Measurements from ENCODE around the gene CD2AP. TPM values are rescaled to one million over a fixed set of nuclear protein-coding genes. Genes with fewer than 3 reads are reported as not detected.
"Not testable (repeated sequence)": the region's sequence is repeated elsewhere in the genome, so short reads cannot be mapped to it uniquely, and the experiment has no call there.

CD2AP gene
- total RNA-seq, 1 experiment from 2014 or later, result 34.0 TPM

DNA sequence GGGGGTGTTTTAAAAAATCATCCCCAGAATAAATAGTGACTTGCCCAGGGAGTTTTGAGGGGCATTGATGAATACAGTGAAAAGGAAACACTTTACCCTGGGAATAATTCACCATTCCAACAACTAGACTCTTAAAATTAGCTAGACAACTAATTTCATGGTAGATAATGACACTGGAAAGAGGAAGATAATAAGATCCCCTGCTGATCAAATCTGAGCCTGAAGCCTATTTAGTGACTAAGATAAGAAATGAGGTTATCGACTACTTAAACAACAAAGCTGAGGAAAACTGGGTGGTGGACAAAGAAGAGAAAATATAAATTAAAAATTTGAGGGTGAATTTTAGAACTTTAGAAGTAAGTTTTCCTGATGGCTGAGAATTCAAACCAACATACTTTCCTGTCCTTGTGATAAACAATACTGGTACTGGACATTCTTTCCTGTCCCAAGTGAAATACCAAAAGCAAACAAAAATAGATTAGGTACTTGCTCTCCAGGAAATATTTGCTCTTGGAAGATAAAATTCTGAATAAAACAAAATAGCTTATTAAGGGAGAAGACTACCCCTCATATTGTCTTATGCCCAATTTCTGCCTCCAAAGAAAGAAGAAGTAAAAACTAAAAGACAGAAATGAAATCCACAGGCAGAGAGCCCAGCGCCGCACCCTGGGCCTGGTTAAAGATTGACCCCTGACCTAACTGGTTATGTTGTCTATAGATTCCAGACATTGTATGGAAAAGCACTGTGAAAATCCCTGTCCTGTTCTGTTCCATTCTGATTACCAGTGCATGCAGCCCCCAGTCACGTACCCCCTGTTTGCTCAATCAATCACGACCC is 156.8 kb downstream of the CD2AP start:
- Histone ChIP-seq H3K4me3 (ENCODE audit: insufficient read depth, low read depth, low read length) (no peak overlapping the region), H3K36me3 (replicated peaks; ENCODE audit: control insufficient read depth, insufficient read depth, low read length) (no peaks in the 10 kb centered on the region), H3K27me3 (ENCODE audit: control insufficient read depth, insufficient read depth, low read length) (no peaks in the 10 kb centered on the region; the same call in 1 of the 2 replicates)
- no peak for DNase-seq

DNA sequence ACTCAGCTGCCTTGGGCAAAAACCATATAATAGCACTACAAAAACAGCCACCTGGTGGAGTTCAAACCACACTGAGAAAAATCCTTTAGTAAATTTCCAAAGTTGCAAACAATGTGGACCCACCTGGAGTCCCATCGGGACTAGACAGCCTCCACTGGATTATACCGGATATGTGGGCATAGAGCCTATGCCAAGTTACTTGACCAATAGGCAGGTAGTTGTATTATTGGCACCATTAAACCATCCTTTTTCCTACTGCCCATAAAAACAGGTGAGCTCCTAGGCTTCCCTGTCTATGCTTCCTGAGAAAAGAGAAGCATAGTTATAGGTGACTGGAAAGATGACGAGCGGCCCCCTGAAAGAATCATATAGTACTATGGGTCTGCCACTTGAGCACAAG is 169.1 kb downstream of the CD2AP start:
- Histone ChIP-seq H3K4me3 (ENCODE audit: insufficient read depth, low read depth, low read length) (no peak overlapping the region), H3K36me3 (replicated peaks; ENCODE audit: control insufficient read depth, insufficient read depth, low read length) (no peaks in the 10 kb centered on the region), H3K27me3 (ENCODE audit: control insufficient read depth, insufficient read depth, low read length) (no peaks in the 10 kb centered on the region)
- no peak for DNase-seq

DNA sequence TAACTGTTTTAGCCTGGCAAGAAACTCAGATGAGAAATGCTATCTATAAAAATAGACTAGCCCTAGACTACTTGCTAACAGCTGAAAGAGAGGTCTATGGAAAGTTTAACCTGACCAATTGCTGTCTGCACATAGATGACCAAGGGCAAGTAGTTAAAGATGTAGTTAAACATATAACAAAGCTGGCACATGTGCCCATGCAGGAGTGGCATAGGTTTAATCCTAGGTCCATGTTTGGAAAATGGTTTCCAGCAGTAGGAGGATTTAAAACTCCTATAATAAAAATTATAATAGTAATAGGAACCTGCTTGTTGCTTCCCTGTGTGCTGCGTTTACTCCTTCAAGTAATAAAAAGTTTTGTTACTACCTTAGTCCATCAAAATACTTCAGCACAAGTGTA is 169.6 kb downstream of the CD2AP start:
- no peaks in the 10 kb centered on the region for H3K27me3 ChIP-seq (ENCODE audit: control insufficient read depth, insufficient read depth, low read length)
- H3K36me3 ChIP-seq (replicated peaks; ENCODE audit: control insufficient read depth, insufficient read depth, low read length), result no peaks in the 10 kb centered on the region
- H3K4me3 ChIP-seq (ENCODE audit: insufficient read depth, low read depth, low read length), result no peak overlapping the region
- DNase-seq, result no peak

DNA sequence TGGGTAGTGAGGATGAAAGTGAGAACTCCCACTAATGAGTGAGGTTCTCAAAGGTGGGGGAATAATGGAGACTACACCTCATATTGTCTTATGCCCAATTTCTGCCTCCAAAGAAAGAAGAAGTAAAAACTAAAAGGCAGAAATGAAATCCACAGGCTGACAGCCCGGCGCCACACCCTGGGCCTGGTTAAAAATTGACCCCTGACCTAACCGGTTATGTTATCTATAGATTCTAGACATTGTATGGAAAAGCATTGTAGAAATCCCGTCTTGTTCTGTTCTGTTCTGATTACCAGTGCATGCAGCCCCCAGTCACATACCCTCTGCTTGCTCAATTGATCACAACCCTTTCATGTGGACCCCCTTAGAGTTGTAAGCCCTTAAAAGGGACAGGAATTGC is 170.0 kb downstream of the CD2AP start:
- H3K36me3 ChIP-seq (replicated peaks; ENCODE audit: control insufficient read depth, insufficient read depth, low read length); H3K4me3 ChIP-seq (ENCODE audit: insufficient read depth, low read depth, low read length); H3K27me3 ChIP-seq (ENCODE audit: control insufficient read depth, insufficient read depth, low read length); DNase-seq: not testable (repeated sequence)

DNA sequence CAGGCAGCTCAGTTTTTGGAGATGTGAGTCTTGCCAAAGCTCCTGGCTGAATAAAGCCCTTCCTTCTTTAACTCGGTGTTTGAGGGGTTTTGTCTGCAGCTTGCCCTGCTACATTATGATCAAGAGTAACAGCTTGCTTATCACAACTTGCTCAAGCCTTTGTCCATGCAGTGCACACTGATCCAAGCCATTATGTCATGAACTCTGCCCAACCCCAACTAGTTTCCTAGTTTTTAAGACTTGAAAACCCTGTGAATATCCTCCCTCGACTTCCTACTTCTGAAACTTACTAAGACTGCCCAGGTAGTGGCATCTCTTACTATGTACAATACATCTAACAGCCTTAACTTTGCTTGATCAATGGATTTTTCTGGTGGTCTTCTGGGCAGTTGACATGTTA is 170.4 kb downstream of the CD2AP start:
- Histone ChIP-seq H3K36me3 (replicated peaks; ENCODE audit: control insufficient read depth, insufficient read depth, low read length) (no peaks in the 10 kb centered on the region), H3K27me3 (ENCODE audit: control insufficient read depth, insufficient read depth, low read length) (no peaks in the 10 kb centered on the region), H3K4me3 (ENCODE audit: insufficient read depth, low read depth, low read length) (no peak overlapping the region)
- no peak for DNase-seq

DNA sequence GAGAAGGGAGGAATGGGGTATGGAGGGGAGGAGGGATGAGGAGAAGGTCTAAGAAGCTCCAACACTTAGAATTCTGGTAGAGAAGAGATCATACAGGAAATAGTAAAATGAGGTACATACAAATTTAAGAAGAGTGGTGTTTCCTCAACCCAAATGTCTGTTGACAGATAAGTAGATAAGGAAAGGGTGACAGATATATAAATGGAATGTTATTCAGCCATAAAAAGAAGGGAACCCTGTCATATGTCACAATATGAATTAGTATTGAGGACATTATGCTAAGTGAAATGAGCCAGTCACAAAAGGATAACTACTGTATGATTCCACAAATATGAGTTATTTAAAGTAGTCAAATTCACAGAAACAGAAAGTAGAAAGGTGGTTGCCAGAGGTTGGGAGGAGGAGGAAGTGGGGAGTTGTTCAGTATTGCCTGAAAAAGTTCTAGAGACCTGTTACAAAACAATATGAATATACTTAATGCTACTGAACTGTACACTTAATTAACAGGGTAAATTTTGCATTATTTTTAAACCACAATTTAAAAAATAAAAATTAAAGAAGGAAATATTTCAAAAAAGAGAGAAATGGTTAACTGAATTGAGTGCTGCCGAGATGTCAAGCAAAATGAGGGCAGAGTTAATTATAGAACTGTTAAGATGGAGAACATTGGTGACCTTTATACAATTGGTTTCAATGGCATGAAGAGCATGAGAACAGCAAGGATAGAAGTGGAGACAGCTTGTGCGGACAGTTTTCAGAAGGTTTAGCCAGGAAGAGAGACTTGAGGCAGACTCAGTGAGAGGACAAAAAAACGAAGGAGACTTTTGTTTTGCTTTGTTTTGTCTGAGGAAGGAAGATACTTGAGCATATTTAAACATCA is 173.2 kb downstream of the CD2AP start:
- H3K27me3 ChIP-seq (ENCODE audit: control insufficient read depth, insufficient read depth, low read length), result no peaks in the 10 kb centered on the region
- DNase-seq, result no peak
- no peaks in the 10 kb centered on the region for H3K36me3 ChIP-seq (replicated peaks; ENCODE audit: control insufficient read depth, insufficient read depth, low read length)
- no peak overlapping the region for H3K4me3 ChIP-seq (ENCODE audit: insufficient read depth, low read depth, low read length)

DNA sequence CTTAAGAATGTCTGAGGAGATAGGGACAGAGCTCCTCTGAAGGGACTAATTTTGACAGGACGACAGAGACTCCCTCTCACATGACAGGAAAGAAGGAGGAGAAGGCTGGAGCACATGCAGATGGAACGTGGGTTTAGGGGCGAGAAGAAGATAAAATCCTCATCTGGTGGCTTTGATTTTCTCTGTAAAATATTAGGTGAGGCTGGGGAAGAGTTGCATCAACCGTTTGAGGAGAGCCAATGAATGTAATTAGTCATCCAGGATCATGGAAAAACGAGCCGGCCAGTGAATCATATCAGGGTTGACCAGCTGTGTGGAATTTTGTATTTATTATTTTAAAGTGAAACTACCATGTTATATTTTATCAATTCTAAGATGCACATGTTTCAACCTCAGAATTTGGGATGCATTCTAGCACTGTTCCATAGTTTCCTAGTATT is 173.9 kb downstream of the CD2AP start:
- Histone ChIP-seq H3K27me3 (ENCODE audit: control insufficient read depth, insufficient read depth, low read length) (no peaks in the 10 kb centered on the region), H3K4me3 (ENCODE audit: insufficient read depth, low read depth, low read length) (no peak overlapping the region), H3K36me3 (replicated peaks; ENCODE audit: control insufficient read depth, insufficient read depth, low read length) (no peaks in the 10 kb centered on the region)
- no peak for DNase-seq

DNA sequence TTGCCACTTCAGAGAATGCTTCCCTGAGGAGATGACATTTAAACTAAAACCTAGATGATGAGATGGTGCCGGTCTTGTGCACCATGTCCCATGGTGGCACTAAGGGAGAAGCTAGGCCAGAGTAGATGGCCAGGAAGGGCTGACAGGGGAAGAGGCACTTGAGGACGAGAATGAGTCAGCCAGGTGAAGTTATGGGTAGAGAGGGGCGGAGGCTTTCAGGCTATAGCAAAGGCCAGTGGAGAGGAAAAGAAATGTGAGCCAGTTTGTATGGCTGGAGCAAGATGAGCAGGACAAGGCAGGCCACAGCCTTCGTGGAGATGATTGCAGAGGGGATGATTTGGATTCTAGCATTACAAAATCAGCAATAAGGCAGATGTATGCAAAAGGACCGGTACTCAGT is 176.1 kb downstream of the CD2AP start:
- no peaks in the 10 kb centered on the region for H3K27me3 ChIP-seq (ENCODE audit: control insufficient read depth, insufficient read depth, low read length)
- H3K36me3 ChIP-seq (replicated peaks; ENCODE audit: control insufficient read depth, insufficient read depth, low read length), result no peaks in the 10 kb centered on the region
- DNase-seq, result no peak
- no peak overlapping the region for H3K4me3 ChIP-seq (ENCODE audit: insufficient read depth, low read depth, low read length)

DNA sequence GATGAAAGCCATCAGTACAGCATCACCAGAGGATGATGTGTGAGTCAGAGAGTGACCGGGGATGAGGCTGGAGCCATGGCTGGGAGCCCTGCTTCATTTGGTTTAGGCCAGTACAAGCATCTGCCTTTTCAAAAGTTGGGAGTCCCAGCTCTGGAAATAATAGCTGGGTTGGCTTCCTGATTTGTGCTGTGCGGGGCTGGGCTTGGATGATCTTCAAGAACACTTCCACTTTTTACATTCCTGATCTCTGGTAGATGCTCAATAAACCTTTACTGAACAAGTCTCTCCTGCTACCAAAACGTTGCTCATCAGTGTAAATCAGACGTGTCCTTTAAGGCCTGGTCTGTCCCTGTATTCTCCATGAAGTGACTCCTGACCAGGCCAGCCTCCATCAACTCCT is 176.7 kb downstream of the CD2AP start:
- no peak for DNase-seq
- H3K27me3 ChIP-seq (ENCODE audit: control insufficient read depth, insufficient read depth, low read length), result no peaks in the 10 kb centered on the region
- H3K4me3 ChIP-seq (ENCODE audit: insufficient read depth, low read depth, low read length), result no peak overlapping the region
- no peaks in the 10 kb centered on the region for H3K36me3 ChIP-seq (replicated peaks; ENCODE audit: control insufficient read depth, insufficient read depth, low read length)

DNA sequence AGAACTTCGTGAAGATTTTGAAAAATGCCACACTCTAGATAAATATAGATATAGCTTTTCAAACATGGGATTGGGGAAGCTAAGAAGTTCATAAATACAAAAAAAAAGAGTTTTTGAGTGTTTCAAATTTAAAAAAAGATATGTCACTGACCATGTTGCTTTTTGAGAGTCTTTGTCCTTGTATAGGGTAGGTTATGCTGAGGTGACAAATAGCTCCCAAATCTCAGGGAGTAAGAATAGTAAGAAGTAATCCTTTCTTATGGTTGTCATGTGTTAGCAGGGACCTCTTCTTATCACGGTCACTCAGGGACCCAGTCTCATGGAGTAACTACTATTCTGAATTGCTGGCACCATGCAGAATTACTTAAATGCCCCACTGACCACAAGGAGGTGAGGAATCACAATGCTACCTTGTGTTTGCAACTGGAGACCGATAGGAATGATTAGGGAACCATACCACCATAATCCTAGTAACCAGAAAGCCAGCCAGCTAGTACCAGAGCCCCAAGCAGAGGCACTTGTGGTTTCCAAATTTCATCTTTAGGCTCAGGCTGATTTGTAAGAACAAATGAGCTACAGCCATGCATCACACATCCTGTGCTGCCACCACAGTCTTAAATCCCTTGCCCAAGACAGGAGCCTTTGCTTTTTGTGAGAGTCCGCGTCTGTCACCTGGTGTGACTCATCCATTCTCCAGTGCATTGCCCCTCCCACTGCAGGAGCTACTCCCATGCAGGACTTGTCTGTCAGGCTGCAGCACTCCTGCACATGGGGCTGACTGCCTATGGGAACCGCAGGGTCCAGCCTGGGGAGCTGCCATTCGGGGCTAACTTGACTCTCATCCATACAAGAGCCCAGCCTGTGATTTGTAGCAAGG is 178.4 kb downstream of the CD2AP start:
- Histone ChIP-seq H3K36me3 (replicated peaks; ENCODE audit: control insufficient read depth, insufficient read depth, low read length) (no peaks in the 10 kb centered on the region), H3K4me3 (ENCODE audit: insufficient read depth, low read depth, low read length) (no peak overlapping the region), H3K27me3 (ENCODE audit: control insufficient read depth, insufficient read depth, low read length) (no peaks in the 10 kb centered on the region)
- peak; percentile 7 for DNase-seq

DNA sequence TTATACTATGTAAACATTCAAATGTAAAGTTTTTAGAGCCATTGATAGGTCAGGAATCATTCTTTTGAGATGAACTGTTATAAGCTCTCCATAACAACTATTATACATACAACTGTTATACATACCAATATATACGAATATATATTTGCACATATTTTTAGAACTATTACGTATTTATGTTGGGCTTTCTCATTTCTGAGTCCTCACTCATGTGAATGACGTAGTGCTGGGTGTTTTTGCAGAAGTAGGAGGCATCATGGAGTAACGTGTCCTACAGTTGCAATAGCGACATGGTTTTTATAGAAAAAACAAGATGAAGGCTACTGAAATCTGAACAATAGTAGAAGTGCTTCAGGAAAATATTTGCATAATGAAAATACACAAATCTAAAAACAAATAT is 184.4 kb downstream of the CD2AP start:
- Histone ChIP-seq H3K4me3 (ENCODE audit: insufficient read depth, low read depth, low read length) (no peak overlapping the region), H3K36me3 (replicated peaks; ENCODE audit: control insufficient read depth, insufficient read depth, low read length) (no peaks in the 10 kb centered on the region), H3K27me3 (ENCODE audit: control insufficient read depth, insufficient read depth, low read length) (no peaks in the 10 kb centered on the region)
- no peak for DNase-seq

DNA sequence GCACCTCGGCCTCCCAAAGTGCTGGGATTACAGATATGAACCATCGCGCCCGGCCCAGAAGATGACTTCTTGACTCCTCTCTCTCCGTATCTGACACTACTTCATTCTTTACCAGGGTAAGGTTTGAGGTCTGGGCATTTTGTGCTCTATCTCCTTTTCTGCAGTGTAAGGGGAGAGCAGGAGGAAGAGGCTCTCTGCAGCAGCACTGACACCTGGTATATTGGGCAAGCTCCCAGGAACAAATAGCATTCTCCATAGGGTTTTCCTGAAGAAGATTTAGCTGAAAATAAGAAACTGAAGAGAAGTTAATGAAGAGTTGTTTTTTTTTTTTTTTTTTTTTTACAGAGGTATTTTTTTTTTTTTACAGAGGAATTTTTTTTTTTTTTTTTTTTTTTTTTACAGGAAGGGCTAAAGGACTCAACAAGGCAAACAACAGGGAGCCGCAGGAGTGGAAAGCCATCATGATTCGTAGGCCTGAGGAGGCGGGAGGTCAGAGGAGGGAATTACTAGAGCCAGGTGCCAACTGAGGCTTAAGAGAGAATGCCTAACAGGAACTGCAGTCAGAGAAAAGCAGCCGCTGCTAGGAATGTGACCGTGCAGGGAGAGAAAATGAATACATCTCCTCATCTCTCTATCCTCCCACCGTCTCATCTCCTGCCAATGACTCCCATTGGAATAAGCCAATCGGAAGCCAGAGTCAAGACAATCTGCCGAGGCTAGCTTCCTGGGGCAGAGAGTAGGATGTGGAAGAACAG is 186.1 kb downstream of the CD2AP start:
- Histone ChIP-seq H3K36me3 (replicated peaks; ENCODE audit: control insufficient read depth, insufficient read depth, low read length) (no peaks in the 10 kb centered on the region), H3K4me3 (ENCODE audit: insufficient read depth, low read depth, low read length) (no peak overlapping the region), H3K27me3 (ENCODE audit: control insufficient read depth, insufficient read depth, low read length) (no peaks in the 10 kb centered on the region)
- DNase-seq, result peak; percentile 16

DNA sequence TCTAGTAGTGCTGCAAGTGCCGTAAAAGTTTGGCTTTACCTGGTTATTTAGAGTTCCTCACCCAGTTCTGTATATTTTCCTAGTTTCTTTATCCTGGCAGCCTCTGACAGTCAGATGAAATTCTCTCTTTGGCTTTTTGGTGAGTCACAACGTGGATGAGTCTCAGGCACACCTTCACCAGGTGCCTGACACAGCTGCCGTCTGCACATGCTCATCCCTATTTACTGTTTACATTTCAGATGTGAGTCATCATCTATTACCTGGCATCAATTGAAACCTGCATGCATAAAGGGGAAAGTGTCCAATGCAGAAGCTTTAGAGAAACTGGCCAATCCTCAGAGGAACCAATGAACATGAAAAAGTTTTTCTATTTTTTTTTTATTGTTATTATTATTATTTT is 187.5 kb downstream of the CD2AP start:
- H3K4me3 ChIP-seq (ENCODE audit: insufficient read depth, low read depth, low read length), result no peak overlapping the region
- H3K36me3 ChIP-seq (replicated peaks; ENCODE audit: control insufficient read depth, insufficient read depth, low read length), result no peaks in the 10 kb centered on the region
- no peaks in the 10 kb centered on the region for H3K27me3 ChIP-seq (ENCODE audit: control insufficient read depth, insufficient read depth, low read length)
- DNase-seq, result no peak

Measured in H7 (cell line).